Right lobe of liver (tissue), 6 donors: ENCODE data around the gene ATXN10. TPM values are rescaled to one million over a fixed set of nuclear protein-coding genes. Genes with fewer than 3 reads are reported as not detected.

Source experiments
- ATAC-seq, 4 donors: fragments of 200-7000 bp; cut with Tn5 transposase; one replicate each; pipeline ENCODE4 v1.9.1; 2020; ENCODE audit warnings: mild to moderate bottlenecking in 4 of 4, moderate library complexity in 4 of 4
- DNase-seq, 3 donors: peaks; one replicate each; pipeline ENCODE4 v3.0.0-alpha.2; 2020
- H3K27ac ChIP-seq, 3 donors: fragments of 200-600 bp; one replicate each; pipeline ENCODE4 v1.8.0; 2022
- H3K27me3 ChIP-seq, 2 donors: fragments of 200-600 bp; one replicate each; pipeline ENCODE4 v1.8.0; 2022
- H3K36me3 ChIP-seq, 4 donors: fragments of 200-600 bp; sonication (generic) in 1 of 4; one replicate each; pipeline versions ENCODE4 v1.5.1 to v1.8.0; 2017 to 2022; ENCODE audit warnings: control low read depth in 1 of 4
- H3K4me1 ChIP-seq, 4 donors: fragments of 200-600 bp; sonication (generic) in 1 of 4; one replicate each; pipeline versions ENCODE4 v1.5.1 to v1.8.0; 2017 to 2022; ENCODE audit warnings: control low read depth in 1 of 4
- H3K4me3 ChIP-seq, 3 donors: fragments of 200-600 bp; one replicate each; pipeline ENCODE4 v1.8.0; 2022
- H3K9me3 ChIP-seq, 4 donors: fragments of 200-600 bp; sonication (generic) in 1 of 4; one replicate each; pipeline versions ENCODE4 v1.5.1 to v1.8.0; 2017 to 2022; ENCODE audit warnings: control low read depth in 1 of 4
- POLR2A ChIP-seq: fragments of 450-650 bp; IDR thresholded peaks from one replicate; pipeline ENCODE4 v1.6.1; 2017; ENCODE audit warnings: antibody characterized with exemption, mild to moderate bottlenecking
- WGBS: methylation state at CpG from one replicate; pipeline ENCODE4 v1.1.6; 2018; ENCODE audit warnings: low coverage, low lambda C conversion rate; ENCODE audit not compliant: insufficient coverage; ENCODE audit errors: missing lambda C conversion rate; 5-methylcytosine and 5-hydroxymethylcytosine counted together
- intact Hi-C, 2 donors: fragments of 100-400 bp; cut with DNase I; formaldehyde crosslinking; loops; one replicate each; pipeline versions ENCODE4 v1.11.2 to v1.14.1; 2022
- total RNA-seq, 6 experiments: library from RNA; depleted of rRNA in 2 of 6; stranded (reverse); fragments of >200 nt in 2 of 6; fragmentation: NEBNext Ultra II Directional in 3 of 6; extraction: Animal tissue kit (Norgen Biotek cat#: 25700) in 3 of 6; gene quantifications; one replicate each; pipeline versions ENCODE4 v1.1.0 to v1.2.4, GENCODE V29; 2016 to 2023
- TF ChIP-seq, protein P1 (sequence below), 4 donors: fragments of 200-600 bp in 3 of 4; fragments of 450-650 bp in 1 of 4; IDR thresholded peaks; one replicate each; pipeline versions ENCODE4 v1.5.1 to v1.8.0; 2016 to 2022; ENCODE audit warnings: antibody characterized with exemption in 4 of 4, mild to moderate bottlenecking in 2 of 4
- donor health status: DM: no; HTN: yes; CAD: no.
- donor health status: DM: no; HTN: no; CAD: no.
- donor health status: DM: no; HTN: no; CAD: no.
- donor health status: DM: no; HTN: yes; CAD: no.
- donor health status: DM: no; HTN: yes; CAD: no.

ATXN10 gene
- total RNA-seq, 6 experiments from 2014 or later: 70.0 to 118 (median 84.3) TPM

DNA sequence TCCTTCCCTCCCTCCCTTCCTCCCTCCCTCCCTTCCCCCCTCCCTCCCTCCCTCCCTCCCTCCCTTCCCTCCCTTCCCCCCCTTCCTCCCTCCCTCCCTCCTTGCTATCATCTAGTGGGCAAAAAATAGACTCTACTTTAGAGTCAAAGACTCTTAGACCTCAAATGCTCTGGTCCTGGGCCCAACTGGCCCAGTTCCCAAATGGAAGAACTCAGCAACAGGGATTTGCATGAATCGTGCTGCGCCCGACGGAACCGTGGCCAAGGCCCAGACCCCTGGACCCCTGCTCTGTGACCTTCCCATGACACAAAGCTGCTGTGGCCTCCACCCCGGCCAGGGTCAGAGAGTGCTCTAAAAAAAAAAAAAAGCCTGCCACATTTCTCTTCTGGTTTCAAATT, 207.9 kb downstream of the ATXN10 start:
- TF ChIP-seq, protein P1, sequence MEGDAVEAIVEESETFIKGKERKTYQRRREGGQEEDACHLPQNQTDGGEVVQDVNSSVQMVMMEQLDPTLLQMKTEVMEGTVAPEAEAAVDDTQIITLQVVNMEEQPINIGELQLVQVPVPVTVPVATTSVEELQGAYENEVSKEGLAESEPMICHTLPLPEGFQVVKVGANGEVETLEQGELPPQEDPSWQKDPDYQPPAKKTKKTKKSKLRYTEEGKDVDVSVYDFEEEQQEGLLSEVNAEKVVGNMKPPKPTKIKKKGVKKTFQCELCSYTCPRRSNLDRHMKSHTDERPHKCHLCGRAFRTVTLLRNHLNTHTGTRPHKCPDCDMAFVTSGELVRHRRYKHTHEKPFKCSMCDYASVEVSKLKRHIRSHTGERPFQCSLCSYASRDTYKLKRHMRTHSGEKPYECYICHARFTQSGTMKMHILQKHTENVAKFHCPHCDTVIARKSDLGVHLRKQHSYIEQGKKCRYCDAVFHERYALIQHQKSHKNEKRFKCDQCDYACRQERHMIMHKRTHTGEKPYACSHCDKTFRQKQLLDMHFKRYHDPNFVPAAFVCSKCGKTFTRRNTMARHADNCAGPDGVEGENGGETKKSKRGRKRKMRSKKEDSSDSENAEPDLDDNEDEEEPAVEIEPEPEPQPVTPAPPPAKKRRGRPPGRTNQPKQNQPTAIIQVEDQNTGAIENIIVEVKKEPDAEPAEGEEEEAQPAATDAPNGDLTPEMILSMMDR (IDR thresholded peaks at IDR 0.05): no peak
- no peak for TF ChIP-seq POLR2A
- DNase-seq (peak in 2 of 3 donors; percentile 25 to 44), ATAC-seq (no peak)
- intact Hi-C loops: no loop called here
- 29% methylated on average over 6 of the region's 6 CpGs for WGBS
- Histone ChIP-seq H3K9me3 (no peaks in the 10 kb centered on the region), H3K4me3 (no peak overlapping the region), H3K27me3 (no peaks in the 10 kb centered on the region), H3K4me1 (no peaks in the 10 kb centered on the region), H3K27ac (no peak overlapping the region), H3K36me3 (no peaks in the 10 kb centered on the region)

DNA sequence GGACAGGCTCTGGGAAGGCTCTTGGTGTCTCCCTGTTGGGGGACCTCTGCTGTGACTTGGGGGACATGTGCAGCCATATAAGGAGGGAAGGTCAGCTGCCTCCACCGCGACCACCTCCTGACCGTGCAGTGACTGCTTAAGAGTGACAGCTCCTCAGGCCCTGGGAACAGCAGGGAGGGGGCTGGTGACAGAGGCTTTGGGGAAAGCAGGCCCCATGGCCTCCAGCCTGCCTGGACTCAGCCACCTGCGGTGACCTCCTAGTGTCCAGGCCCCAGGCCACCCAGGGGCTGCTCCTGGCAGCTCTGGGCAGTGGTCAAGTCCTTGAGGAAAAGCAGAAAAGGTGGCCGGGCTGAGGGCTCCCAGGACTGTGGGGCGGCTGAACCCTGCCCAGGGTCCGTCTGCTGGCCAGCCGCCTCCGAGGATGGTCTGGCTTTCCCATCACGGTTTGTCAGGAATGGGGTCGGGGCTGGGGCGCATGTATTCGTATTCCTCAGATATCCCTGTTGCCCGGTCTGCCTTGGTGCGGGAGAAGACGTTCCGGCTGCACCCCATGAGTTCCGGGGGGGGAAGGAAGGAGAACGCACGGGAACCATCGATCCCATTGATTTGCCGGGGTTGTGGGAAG, 208.6 kb downstream of the ATXN10 start:
- no peaks in the 10 kb centered on the region for H3K9me3 ChIP-seq
- TF ChIP-seq, protein P1 (IDR thresholded peaks at IDR 0.05): no peak
- TF ChIP-seq POLR2A: no peak
- no peaks in the 10 kb centered on the region for H3K36me3 ChIP-seq
- ATAC-seq (no peak), DNase-seq (peak; percentile 13 to 40 (median 31))
- intact Hi-C loops: no loop called here
- H3K27me3 ChIP-seq: no peaks in the 10 kb centered on the region
- H3K4me3 ChIP-seq: no peak overlapping the region
- WGBS: 0% methylated on average over 2 of the region's 22 CpGs
- no peaks in the 10 kb centered on the region for H3K4me1 ChIP-seq
- no peak overlapping the region for H3K27ac ChIP-seq

DNA sequence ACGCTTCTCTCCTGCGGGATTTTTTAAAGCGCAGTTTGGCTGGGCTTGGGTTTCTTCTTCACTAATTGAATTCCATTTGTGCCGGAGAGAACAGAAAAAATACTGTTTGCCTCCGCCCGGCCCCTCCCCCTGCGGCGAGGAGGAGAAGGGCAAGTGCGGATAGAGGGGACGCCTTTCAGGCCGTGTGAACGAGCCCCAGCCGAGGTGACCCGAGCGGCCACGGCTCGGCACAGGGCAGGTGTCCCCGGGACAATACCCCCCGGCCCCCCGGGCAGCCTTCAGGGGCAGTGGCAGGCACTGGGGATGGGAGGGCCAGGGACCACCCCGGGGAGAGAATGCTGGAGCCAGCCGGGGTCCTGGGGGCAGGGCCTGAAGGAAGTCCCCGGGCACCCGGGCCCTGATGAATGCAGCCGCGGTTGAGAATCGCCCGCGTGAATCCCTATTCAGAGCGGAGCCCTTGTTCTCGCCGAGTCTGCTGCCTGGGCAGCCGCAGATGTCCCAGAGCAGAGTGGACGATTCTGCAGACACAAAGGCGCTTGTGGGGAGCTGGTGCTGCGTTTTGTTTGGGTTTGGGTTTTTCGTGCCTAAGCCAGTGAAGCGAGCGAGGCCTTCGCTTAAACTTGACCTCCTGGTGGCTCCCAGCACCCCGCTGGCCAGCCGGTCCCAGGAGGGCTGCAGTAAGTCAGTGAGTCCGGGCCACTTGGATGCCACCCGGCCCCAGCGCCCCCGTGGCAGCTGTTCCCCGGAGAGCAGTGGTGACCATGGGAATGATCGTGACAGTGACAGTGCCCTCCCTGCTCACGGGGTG, 209.3 kb downstream of the ATXN10 start:
- 4% methylated on average over 13 of the region's 49 CpGs for WGBS
- intact Hi-C loops: no loop called here
- no peak for ATAC-seq

DNA sequence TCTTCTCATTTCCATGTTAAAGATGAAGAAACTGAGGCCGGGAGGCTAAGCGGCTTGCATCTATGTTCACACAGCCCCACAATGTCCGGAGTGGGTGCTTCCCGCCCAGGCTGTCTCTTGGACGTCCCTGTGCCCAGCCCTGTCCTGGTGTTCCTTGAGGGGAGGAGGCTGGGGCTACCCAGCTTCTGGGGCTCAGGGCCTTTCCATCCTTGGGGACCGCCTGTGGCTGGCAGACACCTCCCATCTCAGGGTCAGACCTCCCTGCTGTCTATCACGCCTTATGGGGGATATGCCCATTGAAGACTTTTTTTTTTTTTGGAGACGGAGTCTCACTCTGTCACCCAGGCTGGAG, 209.9 kb downstream of the ATXN10 start:
- TF ChIP-seq, protein P1 (IDR thresholded peaks at IDR 0.05): no peak
- TF ChIP-seq POLR2A: no peak
- H3K9me3 ChIP-seq: no peaks in the 10 kb centered on the region
- WGBS: 40% methylated on average over 1 of the region's 8 CpGs
- H3K4me3 ChIP-seq: no peak overlapping the region
- no peaks in the 10 kb centered on the region for H3K36me3 ChIP-seq
- no peak overlapping the region for H3K27ac ChIP-seq
- no peaks in the 10 kb centered on the region for H3K27me3 ChIP-seq
- DNase-seq (no peak), ATAC-seq (no peak)
- H3K4me1 ChIP-seq: no peaks in the 10 kb centered on the region
- intact Hi-C loops: no loop called here

More for the DNA sequence above, 209.3 kb downstream of the ATXN10 start:
- no peaks in the 10 kb centered on the region for H3K4me1 ChIP-seq
- peak in 2 of 3 donors; percentile 13 to 53 for DNase-seq
- no peaks in the 10 kb centered on the region for H3K9me3 ChIP-seq
- H3K27ac ChIP-seq: no peak overlapping the region
- TF ChIP-seq, protein P1 (IDR thresholded peaks at IDR 0.05): no peak
- TF ChIP-seq POLR2A: no peak
- no peak overlapping the region for H3K4me3 ChIP-seq
- H3K36me3 ChIP-seq: no peaks in the 10 kb centered on the region
- no peaks in the 10 kb centered on the region for H3K27me3 ChIP-seq
